C4-2B (cell line): ENCODE measurements around the gene ACOXL.

ENCODE experiments used
- H3K27ac ChIP-seq: fragments of 450-650 bp; 2 replicates; pipeline ENCODE4 v1.5.1; 2017
- CTCF ChIP-seq: fragments of 450-650 bp; conservative IDR thresholded peaks from 2 replicates; pipeline ENCODE4 v1.5.1; 2017; ENCODE audit warnings: mild to moderate bottlenecking
- ZFX ChIP-seq: fragments of 450-650 bp; IDR thresholded peaks from 2 replicates; pipeline ENCODE4 v1.6.1; 2017

Gene ACOXL

GRCh38 chr2:110799376-110799775, 67.0 kb downstream of the ACOXL start:
- TF ChIP-seq CTCF (no peak), ZFX (no peak)

GRCh38 chr2:110800611-110801402, 68.4 kb downstream of the ACOXL start:
- TF ChIP-seq CTCF (no peak), ZFX (no peak)
- no peak overlapping the region for H3K27ac ChIP-seq

More at GRCh38 chr2:110799376-110799775, 67.0 kb downstream of the ACOXL start:
- H3K27ac ChIP-seq, result no peak overlapping the region

GRCh38 chr2:110802208-110802932, 70.0 kb downstream of the ACOXL start:
- no peak for TF ChIP-seq CTCF
- no peak for TF ChIP-seq ZFX
- H3K27ac ChIP-seq, result no peak overlapping the region

GRCh38 chr2:110804433-110804832, 72.1 kb downstream of the ACOXL start:
- TF ChIP-seq CTCF (no peak), ZFX (no peak)

GRCh38 chr2:110804915-110805314, 72.5 kb downstream of the ACOXL start:
- no peak overlapping the region for H3K27ac ChIP-seq
- no peak for TF ChIP-seq ZFX
- TF ChIP-seq CTCF, result no peak

More at GRCh38 chr2:110804433-110804832, 72.1 kb downstream of the ACOXL start:
- H3K27ac ChIP-seq, result no peak overlapping the region

- no peak overlapping the region for H3K27ac ChIP-seq
- no peak for TF ChIP-seq CTCF
- no peak for TF ChIP-seq ZFX
Measured at GRCh38 chr2:110805894-110806452, 73.6 kb downstream of the ACOXL start.

- TF ChIP-seq CTCF, result no peak
- TF ChIP-seq ZFX, result no peak
- H3K27ac ChIP-seq, result no peak overlapping the region
Measured at GRCh38 chr2:110807522-110807921, 75.1 kb downstream of the ACOXL start.
